GM19397 (cell line): ENCODE results near the gene ZNF573.
"Not testable (repeated sequence)": the region's sequence is repeated elsewhere in the genome, so short reads cannot be mapped to it uniquely, and the experiment has no call there.

Experiments used
- ATAC-seq: cut with Tn5 transposase; IDR thresholded peaks from one replicate; pipeline ENCODE4 v1.9.1; 2021; ENCODE audit warnings: mild to moderate bottlenecking, moderate library complexity; ENCODE audit not compliant: unreplicated experiment

The ZNF573 gene

GRCh38 chr19:37779127-37780005 is at the start of gene ZNF573:
Gene ZNF573, minus strand, starts transcription at chr19:37779586. Its CDS starts 5,857 bp downstream, at chr19:37773729.
- ATAC-seq: peak; percentile 88

GRCh38 chr19:37817180-37817981 is 38.0 kb upstream of the ZNF573 start:
- no peak for ATAC-seq

GRCh38 chr19:37815611-37816010 is 36.2 kb upstream of the ZNF573 start:
- ATAC-seq: not testable (repeated sequence)

GRCh38 chr19:37813340-37813739 is 34.0 kb upstream of the ZNF573 start:
- no peak for ATAC-seq

GRCh38 chr19:37809366-37809765 is 30.0 kb upstream of the ZNF573 start:
- ATAC-seq: no peak

GRCh38 chr19:37803249-37803840 is 24.0 kb upstream of the ZNF573 start:
- ATAC-seq: no peak

GRCh38 chr19:37790244-37790925 is 11.0 kb upstream of the ZNF573 start:
- no peak for ATAC-seq

GRCh38 chr19:37778613-37779126 is 716 bp downstream of the ZNF573 start:
- no peak for ATAC-seq

GRCh38 chr19:37770985-37771384 is 8.4 kb downstream of the ZNF573 start:
- no peak for ATAC-seq

GRCh38 chr19:37763488-37763887 is 15.9 kb downstream of the ZNF573 start:
- no peak for ATAC-seq

GRCh38 chr19:37757683-37758082 is 21.7 kb downstream of the ZNF573 start:
- not testable (repeated sequence) for ATAC-seq

GRCh38 chr19:37738371-37738770 is 41.0 kb downstream of the ZNF573 start:
- no peak for ATAC-seq

- ATAC-seq: no peak
These were observed 54.2 kb downstream of the ZNF573 start for GRCh38 chr19:37725181-37725580.

GRCh38 chr19:37719927-37720265 is 59.5 kb downstream of the ZNF573 start:
- ATAC-seq: no peak

- peak; percentile 98 for ATAC-seq
These were observed 60.1 kb downstream of the ZNF573 start, which contains the start of gene ZNF607 for GRCh38 chr19:37719111-37719926. Gene ZNF607, minus strand, starts transcription at chr19:37719761. Its CDS starts 8,143 bp downstream, at chr19:37711618.

- ATAC-seq: no peak
These were observed 61.1 kb downstream of the ZNF573 start for GRCh38 chr19:37718304-37718703.

GRCh38 chr19:37716140-37716539 is 63.2 kb downstream of the ZNF573 start:
- no peak for ATAC-seq

GRCh38 chr19:37706052-37706605 is 73.3 kb downstream of the ZNF573 start:
- ATAC-seq: no peak

GRCh38 chr19:37699057-37699456 is 80.3 kb downstream of the ZNF573 start:
- no peak for ATAC-seq
